ENCODE measurements around the gene VSTM2B.

VSTM2B gene

DNA sequence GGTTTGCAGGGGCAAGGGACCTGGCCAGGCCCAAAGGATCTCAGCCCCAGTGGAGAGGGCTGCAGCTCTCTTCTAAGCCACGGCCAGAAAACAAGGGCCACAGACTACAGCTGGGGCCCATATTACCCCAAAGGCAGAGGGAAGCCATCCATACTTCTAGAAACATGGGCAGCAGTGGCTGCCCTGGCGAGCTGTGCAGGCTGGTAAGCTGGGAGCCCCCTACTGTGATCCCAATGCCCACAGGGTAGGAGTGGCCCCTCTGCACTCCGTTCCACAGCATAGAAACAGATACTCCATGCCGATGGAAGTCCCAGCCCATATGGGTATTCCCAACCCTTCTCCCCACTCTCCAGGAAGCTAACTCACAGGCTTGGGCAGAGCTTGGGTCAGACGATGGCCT is 25.1 kb downstream of the VSTM2B start:
- H3K9me2 ChIP-seq (ENCODE audit: low read depth, low read length): no peaks in the 10 kb centered on the region
- H3F3A ChIP-seq (ENCODE audit: insufficient read depth, low read length): no peaks in the 10 kb centered on the region
- no peak overlapping the region for H3K4me3 ChIP-seq (ENCODE audit: low read depth, low read length, poor library complexity, severe bottlenecking)
- no peaks in the 10 kb centered on the region for H3K4me1 ChIP-seq (ENCODE audit: insufficient read depth, low read length, severe bottlenecking)
- H3K79me2 ChIP-seq (ENCODE audit: insufficient read depth, low read length): no peaks in the 10 kb centered on the region
- TF ChIP-seq EZH2 (IDR thresholded peaks at IDR 0.05; ENCODE audit: borderline replicate concordance, low read length) (no peak), CTCF (IDR thresholded peaks at IDR 0.05; ENCODE audit: low read length) (no peak)
- no peak overlapping the region for H2AFZ ChIP-seq (ENCODE audit: low read length)
- no peak overlapping the region for H3K9ac ChIP-seq (ENCODE audit: low read length)
- H3K4me2 ChIP-seq (ENCODE audit: low read length): no peak overlapping the region
- no peaks in the 10 kb centered on the region for H3K9me3 ChIP-seq (ENCODE audit: low read length)
- H3K27ac ChIP-seq (ENCODE audit: low read depth, low read length, poor library complexity, severe bottlenecking): no peak overlapping the region
- H4K20me1 ChIP-seq (ENCODE audit: insufficient read depth, low read length): no peaks in the 10 kb centered on the region
- H3K36me3 ChIP-seq (ENCODE audit: insufficient read depth, low read length): no peaks in the 10 kb centered on the region
- H3K27me3 ChIP-seq (ENCODE audit: insufficient read depth, low read length): no peaks in the 10 kb centered on the region

- no peaks in the 10 kb centered on the region for H3K9me2 ChIP-seq (ENCODE audit: low read depth, low read length)
- no peak overlapping the region for H3K4me3 ChIP-seq (ENCODE audit: low read depth, low read length, poor library complexity, severe bottlenecking)
- H3K27me3 ChIP-seq (ENCODE audit: insufficient read depth, low read length): no peaks in the 10 kb centered on the region
- no peaks in the 10 kb centered on the region for H3F3A ChIP-seq (ENCODE audit: insufficient read depth, low read length)
- no peaks in the 10 kb centered on the region for H3K4me1 ChIP-seq (ENCODE audit: insufficient read depth, low read length, severe bottlenecking)
- no peaks in the 10 kb centered on the region for H4K20me1 ChIP-seq (ENCODE audit: insufficient read depth, low read length)
- H3K9me3 ChIP-seq (ENCODE audit: low read length): no peaks in the 10 kb centered on the region
- H3K4me2 ChIP-seq (ENCODE audit: low read length): no peak overlapping the region
- H2AFZ ChIP-seq (ENCODE audit: low read length): no peak overlapping the region
- no peaks in the 10 kb centered on the region for H3K36me3 ChIP-seq (ENCODE audit: insufficient read depth, low read length)
- no peak overlapping the region for H3K27ac ChIP-seq (ENCODE audit: low read depth, low read length, poor library complexity, severe bottlenecking)
- no peaks in the 10 kb centered on the region for H3K79me2 ChIP-seq (ENCODE audit: insufficient read depth, low read length)
- no peak for TF ChIP-seq CTCF (IDR thresholded peaks at IDR 0.05; ENCODE audit: low read length)
- TF ChIP-seq EZH2 (IDR thresholded peaks at IDR 0.05; ENCODE audit: borderline replicate concordance, low read length): no peak
- no peak overlapping the region for H3K9ac ChIP-seq (ENCODE audit: low read length)
These were observed 26.0 kb downstream of the VSTM2B start for GRCh38 chr19:29551774-29552173.

DNA sequence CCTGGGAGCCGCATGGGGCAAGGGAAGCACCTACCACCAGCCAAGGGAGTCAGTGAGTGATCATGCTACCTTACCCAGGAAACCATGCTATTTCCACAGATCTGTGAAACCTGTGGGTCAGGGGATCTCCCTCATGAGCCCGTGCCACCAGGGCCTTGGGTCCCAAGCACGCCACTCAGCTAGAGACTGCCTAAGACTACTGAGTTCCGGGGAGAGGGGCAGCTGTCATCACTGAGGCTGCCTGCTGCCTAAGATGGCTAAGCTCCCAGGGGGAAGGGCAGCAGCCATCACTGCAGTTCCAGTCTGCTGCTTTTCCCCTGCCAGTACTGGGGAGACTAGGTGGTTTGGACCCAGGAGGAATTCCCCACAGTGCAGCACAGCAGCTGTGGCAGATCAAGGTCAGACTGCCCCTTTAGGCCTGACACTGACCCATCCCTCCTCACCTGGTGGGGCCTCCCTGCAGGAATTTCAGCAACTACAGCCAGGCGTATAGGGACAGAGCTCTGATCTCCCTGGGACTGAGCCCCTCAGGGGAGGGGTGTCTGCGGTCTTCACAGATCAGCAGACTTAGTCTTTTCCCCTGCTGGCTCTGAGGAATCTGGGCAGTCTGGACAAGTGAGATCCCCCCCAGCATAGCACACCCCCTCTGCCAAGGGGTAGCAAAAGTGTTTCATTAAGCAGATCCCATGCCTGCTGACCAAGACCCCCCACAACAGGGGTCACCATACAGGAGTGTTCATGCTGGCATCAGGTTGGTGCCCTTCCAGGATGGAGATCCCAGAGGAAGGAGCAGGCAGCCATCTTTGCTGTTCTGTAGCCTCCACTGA is 26.9 kb downstream of the VSTM2B start:
- no peak for TF ChIP-seq CTCF (IDR thresholded peaks at IDR 0.05; ENCODE audit: low read length)
- no peak for TF ChIP-seq EZH2 (IDR thresholded peaks at IDR 0.05; ENCODE audit: borderline replicate concordance, low read length)
- Histone ChIP-seq H3K36me3 (ENCODE audit: insufficient read depth, low read length) (no peaks in the 10 kb centered on the region), H3K9me3 (ENCODE audit: low read length) (no peaks in the 10 kb centered on the region), H3K9ac (ENCODE audit: low read length) (no peak overlapping the region), H3K4me3 (ENCODE audit: low read depth, low read length, poor library complexity, severe bottlenecking) (no peak overlapping the region), H2AFZ (ENCODE audit: low read length) (no peak overlapping the region), H3K27me3 (ENCODE audit: insufficient read depth, low read length) (no peaks in the 10 kb centered on the region), H3K9me2 (ENCODE audit: low read depth, low read length) (no peaks in the 10 kb centered on the region), H3K4me1 (ENCODE audit: insufficient read depth, low read length, severe bottlenecking) (no peaks in the 10 kb centered on the region), H3K4me2 (ENCODE audit: low read length) (no peak overlapping the region), H3K79me2 (ENCODE audit: insufficient read depth, low read length) (no peaks in the 10 kb centered on the region), H3F3A (ENCODE audit: insufficient read depth, low read length) (no peaks in the 10 kb centered on the region), H4K20me1 (ENCODE audit: insufficient read depth, low read length) (no peaks in the 10 kb centered on the region), H3K27ac (ENCODE audit: low read depth, low read length, poor library complexity, severe bottlenecking) (no peak overlapping the region)

Measured in OCI-LY1 (cell line).